Heart right ventricle (tissue), 16 donors: Measurements from ENCODE around the gene C2orf78. TPM values are rescaled to one million over a fixed set of nuclear protein-coding genes. Genes with fewer than 3 reads are reported as not detected.
"Not testable (repeated sequence)": the region's sequence is repeated elsewhere in the genome, so short reads cannot be mapped to it uniquely, and the experiment has no call there.

Experiments used
- ATAC-seq, 8 donors: fragments of 200-7000 bp; cut with Tn5 transposase; one replicate each; pipeline ENCODE4 v1.9.1; 2020; ENCODE audit warnings: mild to moderate bottlenecking in 8 of 8, moderate library complexity in 8 of 8, moderate number of reproducible peaks in 1 of 8
- DNase-seq, 2 donors: peaks; one replicate each; pipeline ENCODE4 v3.0.0-alpha.2; 2020
- H3K27ac ChIP-seq, 10 donors: fragments of 200-600 bp; sonication (generic) in 2 of 10; one replicate each; pipeline versions ENCODE4 v1.5.0 to v1.8.0; 2020 to 2022; ENCODE audit warnings: mild to moderate bottlenecking in 3 of 10
- H3K27me3 ChIP-seq, 7 donors: fragments of 200-600 bp; one replicate each; pipeline ENCODE4 v1.8.0; 2021 to 2022; ENCODE audit warnings: mild to moderate bottlenecking in 2 of 7
- H3K36me3 ChIP-seq, 9 donors: fragments of 200-600 bp; sonication (generic) in 1 of 9; one replicate each; pipeline versions ENCODE4 v1.5.0 to v1.8.0; 2020 to 2022; ENCODE audit warnings: mild to moderate bottlenecking in 2 of 9
- H3K4me1 ChIP-seq, 9 donors: fragments of 200-600 bp; sonication (generic) in 1 of 9; one replicate each; pipeline versions ENCODE4 v1.5.0 to v1.8.0; 2020 to 2022; ENCODE audit warnings: mild to moderate bottlenecking in 4 of 9
- H3K4me3 ChIP-seq, 10 donors: fragments of 200-600 bp; sonication (generic) in 2 of 10; one replicate each; pipeline versions ENCODE4 v1.5.0 to v1.8.0; 2020 to 2022; ENCODE audit warnings: mild to moderate bottlenecking in 7 of 10, moderate library complexity in 2 of 10
- H3K9me3 ChIP-seq, 11 donors: fragments of 200-600 bp in 10 of 11; sonication (generic) in 2 of 11; one replicate each; pipeline versions ENCODE4 v1.5.0 to v1.8.0; 2013 to 2022; ENCODE audit warnings: mild to moderate bottlenecking in 2 of 11, control low read depth in 1 of 11, moderate library complexity in 1 of 11
- CTCF ChIP-seq, 9 donors: fragments of 200-600 bp; sonication (generic) in 2 of 9; IDR thresholded peaks; one replicate each; pipeline versions ENCODE4 v1.5.0 to v1.8.0; 2021 to 2022; ENCODE audit warnings: antibody characterized with exemption in 9 of 9, mild to moderate bottlenecking in 5 of 9, moderate library complexity in 1 of 9
- WGBS, 2 donors: extraction: QIAGEN DNeasy Blood & Tissue Kit; methylation state at CpG; one replicate each; pipeline ENCODE4 v1.1.7; 2013; ENCODE audit warnings: inconsistent platforms in 1 of 2; 5-methylcytosine and 5-hydroxymethylcytosine counted together
- intact Hi-C, 10 donors: fragments of 100-400 bp; cut with DNase I; formaldehyde crosslinking; loops; one replicate each; pipeline versions ENCODE4 v1.11.1 to v1.14.2; 2022
- long read RNA-seq, 3 donors: library from polyadenylated mRNA; unstranded; transcript quantifications; one replicate each; pipeline ENCODE4 v2.0.0, GENCODE V29; 2020 to 2021
- polyA plus RNA-seq, 2 donors: library from polyadenylated mRNA; stranded (reverse); fragments of 200-250 nt; gene quantifications; one replicate each; pipeline ENCODE4 v1.2.3, GENCODE V29; 2013
- total RNA-seq, 10 donors: library from RNA; stranded (reverse); fragmentation: NEBNext Ultra II Directional in 3 of 10; extraction: Animal tissue kit (Norgen Biotek cat#: 25700) in 3 of 10; gene quantifications; one replicate each; pipeline versions ENCODE4 v1.2.1 to v1.2.4, GENCODE V29; 2021 to 2023
- donor health status: Arrhythmogenic right ventricular cardiomyopathy.
- donor health status: ischemic (EF 13 %, LVEDD 7.1; RV severe dilation, severe dysfunction).
- donor health status: healthy with polysubstance abuse.
- donor health status: DM: no; HTN: yes; CAD: no.
- donor health status: DM: no; HTN: no; CAD: no.
- donor health status: ischemic (EF 25% LVEDD 6.9; RV normal size, moderate dysfunction).
- donor health status: ischemic (EF 25% LVEDD 5.7; RV mildly dilated, moderate dysfunction).
- donor health status: healthy.
- donor health status: DM: yes; HTN: yes; CAD: no.
- donor health status: Ischemic cardiomyopathy.
- donor health status: ischemic (EF 35%, LVEDD 5.7; RV mildly dilated, moderate dysfunction).
- donor health status: nonischemic (EF 11% LVEDD 7.7; RV severe dilation, severe dysfunction).
- donor health status: DM: yes; HTN: yes; CAD: no.
- donor health status: PGD.
- donor health status: ischemic (EF 29% LVEDD 5.4; RV normal size, mild dysfunction).
- donor health status: nonischemic (EF 23%, LVEDD 6.1; RV moderate dilation, normal function).

C2orf78 gene
- total RNA-seq (not detected), polyA plus RNA-seq (not detected)
- long read RNA-seq, donor 1: 0 reads
- long read RNA-seq, donor 2: 0 reads
- long read RNA-seq, donor 3: 0 reads

GRCh38 chr2:73783883-73784282, at the start of gene C2orf78:
TSS of gene C2orf78 (plus strand) at chr2:73784183. CDS start at chr2:73784310, 127 bp downstream.
- 52 to 64% methylated on average over 3 of the region's 3 CpGs for WGBS, 2 donors
- DNase-seq, H3K27ac ChIP-seq, ATAC-seq, H3K27me3 ChIP-seq, H3K36me3 ChIP-seq, intact Hi-C loops, H3K4me3 ChIP-seq, H3K4me1 ChIP-seq, H3K9me3 ChIP-seq: not testable (repeated sequence)

GRCh38 chr2:73736378-73736777, 47.6 kb upstream of the C2orf78 start:
- H3K4me3 ChIP-seq: peak overlapping the region; percentile 48 to 98 (median 82)
- H3K27me3 ChIP-seq: no peaks in the 10 kb centered on the region
- no peak for DNase-seq
- H3K27ac ChIP-seq: peak overlapping the region in 9 of 10 donors; percentile 64 to 91 (median 82)
- H3K36me3 ChIP-seq: peaks cover 0 to 46% (median 12%) of the 10 kb centered on the region in 9 donors
- ATAC-seq: no peak
- no peaks in the 10 kb centered on the region for H3K9me3 ChIP-seq
- 9 to 10% methylated on average over 8 of the region's 8 CpGs for WGBS, 2 donors
- peaks cover 0 to 21% (median 20%) of the 10 kb centered on the region in 9 donors for H3K4me1 ChIP-seq
- intact Hi-C loops: no loop called here
- no peak for TF ChIP-seq CTCF (IDR thresholded peaks at IDR 0.05)

GRCh38 chr2:73736855-73737779, 46.9 kb upstream of the C2orf78 start, which contains the start of gene TPRKB:
TSS of gene TPRKB (minus strand) at chr2:73737345. CDS start at chr2:73734569, 2,776 bp downstream.
- no peaks in the 10 kb centered on the region for H3K27me3 ChIP-seq
- peak; percentile 99 to 100 (median 100) for ATAC-seq
- H3K4me1 ChIP-seq: peaks cover 0 to 21% (median 20%) of the 10 kb centered on the region in 9 donors
- H3K27ac ChIP-seq: peak within 1 kb of the TSS; percentile 19 to 91 (median 82)
- intact Hi-C loops: loop anchor here in 1 of 10 donors (1.0 kb wide), 1 partner anchor 43 kb away; the partner anchor contains the start of gene DUSP11
- DNase-seq: peak; percentile 95 to 98
- no peaks in the 10 kb centered on the region for H3K9me3 ChIP-seq
- 1% methylated on average over 49 of the region's 49 CpGs for WGBS, 2 donors
- TF ChIP-seq CTCF (IDR thresholded peaks at IDR 0.05): no peak
- H3K4me3 ChIP-seq: peak within 1 kb of the TSS; percentile 48 to 98 (median 82)
- peaks cover 0 to 45% (median 6%) of the 10 kb centered on the region in 9 donors for H3K36me3 ChIP-seq

- intact Hi-C loops: no loop called here
- ATAC-seq: no peak
- no peak for DNase-seq
- no peak for TF ChIP-seq CTCF (IDR thresholded peaks at IDR 0.05)
- peaks cover 0 to 21% (median 20%) of the 10 kb centered on the region in 9 donors for H3K4me1 ChIP-seq
- 93 to 95% methylated on average over 3 of the region's 3 CpGs for WGBS, 2 donors
- H3K4me3 ChIP-seq: no peak overlapping the region
- no peak overlapping the region for H3K27ac ChIP-seq
- no peaks in the 10 kb centered on the region for H3K27me3 ChIP-seq
- H3K36me3 ChIP-seq: peaks cover 0 to 44% (median 0%) of the 10 kb centered on the region in 9 donors
- no peaks in the 10 kb centered on the region for H3K9me3 ChIP-seq
Observed at GRCh38 chr2:73739101-73739500, 44.9 kb upstream of the C2orf78 start.
